MCF 10A (cell line): Measurements from ENCODE around the gene PRPF6. TPM values are rescaled to one million over a fixed set of nuclear protein-coding genes. Genes with fewer than 3 reads are reported as not detected.

Experiments used
- BruUV-seq: library from RNA; stranded (reverse); fragments of 400-500 nt; replicated peaks from 2 replicates; lab custom pipeline; 2021; lab: Mats Ljungman, UMichigan
- CTCF ChIA-PET: fragments of 300-600 bp; sonication (Branson Sonifier 250); formaldehyde crosslinking; extraction: SDS; loops from one replicate; lab custom pipeline; 2021; ENCODE audit warnings: antibody characterized with exemption, inconsistent platforms; lab: Yijun Ruan, JAX
- POLR2A ChIA-PET: fragments of 300-600, 350-650 bp; sonication (Branson Sonifier 250); formaldehyde crosslinking; extraction: SDS; loops from one replicate; lab custom pipeline; 2020; ENCODE audit warnings: antibody characterized with exemption, inconsistent platforms; lab: Yijun Ruan, JAX
- DNase-seq: peaks from one replicate; pipeline ENCODE4 v3.0.0-alpha.2; 2018; ENCODE audit not compliant: unreplicated experiment
- H3K27ac Mint-ChIP-seq: one replicate; pipeline ENCODE4 v1.8.0; 2022; ENCODE audit warnings: mild to moderate bottlenecking, low read depth, mixed read lengths; ENCODE audit not compliant: unreplicated experiment
- H3K27me3 Mint-ChIP-seq: one replicate; pipeline ENCODE4 v1.8.0; 2022; ENCODE audit warnings: mixed read lengths; ENCODE audit not compliant: insufficient read depth, unreplicated experiment
- H3K36me3 Mint-ChIP-seq: one replicate; pipeline ENCODE4 v1.8.0; 2022; ENCODE audit warnings: mild to moderate bottlenecking, moderate library complexity, mixed read lengths; ENCODE audit not compliant: insufficient read depth, unreplicated experiment
- H3K4me1 Mint-ChIP-seq: one replicate; pipeline ENCODE4 v1.8.0; 2022; ENCODE audit warnings: mixed read lengths; ENCODE audit not compliant: insufficient read depth, unreplicated experiment
- H3K4me3 Mint-ChIP-seq: one replicate; pipeline ENCODE4 v1.8.0; 2022; ENCODE audit warnings: mild to moderate bottlenecking, moderate library complexity, mixed read lengths; ENCODE audit not compliant: unreplicated experiment
- H3K9me3 Mint-ChIP-seq: one replicate; pipeline ENCODE4 v1.8.0; 2022; ENCODE audit warnings: mixed read lengths; ENCODE audit not compliant: unreplicated experiment
- intact Hi-C: fragments of 100-400 bp; cut with micrococcal nuclease; formaldehyde crosslinking; loops from 2 replicates; pipeline ENCODE4 v1.14.1; 2022
- total RNA-seq: library from RNA; stranded (reverse); gene quantifications from 2 replicates; pipeline ENCODE4 v1.2.3, GENCODE V29; 2022
- TF ChIP-seq, protein P1 (sequence below): fragments of 200-600 bp; IDR thresholded peaks from one replicate; pipeline ENCODE4 v1.8.0; 2022; ENCODE audit warnings: antibody characterized with exemption, mild to moderate bottlenecking; ENCODE audit not compliant: unreplicated experiment

Gene PRPF6
- total RNA-seq, 1 experiment from 2014 or later, result 70.9 TPM

DNA sequence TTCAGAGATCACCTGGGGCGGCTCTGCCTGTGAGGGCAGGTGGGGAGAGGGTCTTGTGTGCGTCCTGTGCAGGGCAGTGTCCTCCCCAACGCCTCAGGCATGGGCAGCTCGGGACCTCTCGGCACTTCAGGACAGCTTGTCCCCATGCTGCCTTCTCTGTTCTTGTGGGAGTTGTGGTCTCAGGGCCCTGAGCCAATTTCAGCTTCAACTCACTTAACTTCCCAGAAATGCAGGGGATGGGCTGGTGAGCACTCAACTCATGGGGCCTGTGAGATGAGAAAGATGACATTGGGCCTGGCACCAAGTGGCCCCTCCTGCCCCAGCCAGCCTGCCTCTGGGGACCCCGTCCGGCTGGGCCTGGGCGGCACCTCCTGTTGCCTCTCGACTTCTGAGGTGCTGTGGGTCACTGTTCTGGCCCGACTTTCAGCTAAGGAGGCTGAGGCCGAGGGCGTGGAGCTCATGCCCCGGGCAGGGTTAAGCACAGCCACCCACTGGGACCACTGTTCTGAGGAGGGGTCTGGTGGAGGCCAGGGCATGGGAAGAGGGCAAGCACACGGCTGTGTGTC is 91.6 kb downstream of the PRPF6 start:
- Mint-ChIP-seq H3K4me1 (no peaks in the 10 kb centered on the region), H3K36me3 (no peaks in the 10 kb centered on the region), H3K27ac (no peak overlapping the region), H3K27me3 (no peaks in the 10 kb centered on the region), H3K9me3 (no peaks in the 10 kb centered on the region), H3K4me3 (no peak overlapping the region)
- intact Hi-C loops, result no loop called here
- TF ChIP-seq, protein P1, sequence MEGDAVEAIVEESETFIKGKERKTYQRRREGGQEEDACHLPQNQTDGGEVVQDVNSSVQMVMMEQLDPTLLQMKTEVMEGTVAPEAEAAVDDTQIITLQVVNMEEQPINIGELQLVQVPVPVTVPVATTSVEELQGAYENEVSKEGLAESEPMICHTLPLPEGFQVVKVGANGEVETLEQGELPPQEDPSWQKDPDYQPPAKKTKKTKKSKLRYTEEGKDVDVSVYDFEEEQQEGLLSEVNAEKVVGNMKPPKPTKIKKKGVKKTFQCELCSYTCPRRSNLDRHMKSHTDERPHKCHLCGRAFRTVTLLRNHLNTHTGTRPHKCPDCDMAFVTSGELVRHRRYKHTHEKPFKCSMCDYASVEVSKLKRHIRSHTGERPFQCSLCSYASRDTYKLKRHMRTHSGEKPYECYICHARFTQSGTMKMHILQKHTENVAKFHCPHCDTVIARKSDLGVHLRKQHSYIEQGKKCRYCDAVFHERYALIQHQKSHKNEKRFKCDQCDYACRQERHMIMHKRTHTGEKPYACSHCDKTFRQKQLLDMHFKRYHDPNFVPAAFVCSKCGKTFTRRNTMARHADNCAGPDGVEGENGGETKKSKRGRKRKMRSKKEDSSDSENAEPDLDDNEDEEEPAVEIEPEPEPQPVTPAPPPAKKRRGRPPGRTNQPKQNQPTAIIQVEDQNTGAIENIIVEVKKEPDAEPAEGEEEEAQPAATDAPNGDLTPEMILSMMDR, result no peak
- DNase-seq, result no peak
- BruUV-seq, result no TSS peak
- POLR2A ChIA-PET, result interaction anchor here (0.7 to 1.9 kb wide), 2 partner anchors 10 to 25 kb away, joined by 3 to 6 read pairs; partner anchors contain the start of gene TCEA2
- CTCF ChIA-PET, result interaction anchor here (0.6 to 5.2 kb wide), 5 partner anchors 11 to 48 kb away, joined by 3 to 37 read pairs (median 3); partner anchors contain the start of gene LKAAEAR1

DNA sequence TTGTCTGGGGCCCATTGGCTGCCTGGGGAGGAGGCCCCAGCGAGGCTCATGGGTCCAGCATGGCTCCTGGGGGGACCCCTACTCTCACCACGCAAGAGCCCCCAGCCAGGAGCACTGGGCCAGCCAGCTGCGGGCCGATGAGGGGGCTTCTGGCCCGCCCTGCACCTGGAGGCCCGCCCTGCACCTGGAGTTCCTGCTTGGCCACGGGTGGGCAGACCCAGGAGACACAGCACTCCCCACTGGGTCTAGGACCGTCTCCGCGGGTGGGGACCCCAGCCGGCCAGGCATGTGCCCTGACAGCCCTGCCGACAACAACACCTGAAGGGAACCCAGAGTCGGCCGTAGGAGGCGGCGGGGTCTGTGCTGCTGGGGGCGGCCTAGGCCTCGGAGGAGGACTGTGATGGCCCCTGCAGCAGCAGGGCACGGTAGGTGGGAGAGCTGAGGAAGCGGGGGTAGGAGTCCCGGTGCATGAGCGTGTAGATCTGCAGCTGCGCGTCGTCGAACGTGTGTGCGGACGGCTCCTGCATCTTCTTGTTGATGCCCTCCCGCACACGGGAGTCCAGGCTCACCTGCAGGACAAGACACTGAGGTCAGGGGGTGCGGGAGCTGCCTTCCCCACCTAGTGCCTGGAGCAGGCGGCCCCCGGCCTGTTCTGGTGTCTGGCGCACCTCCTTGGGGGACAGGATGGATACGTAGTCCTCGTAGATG is 92.7 kb downstream of the PRPF6 start:
- Mint-ChIP-seq H3K36me3 (no peaks in the 10 kb centered on the region), H3K27ac (no peak overlapping the region), H3K4me3 (no peak overlapping the region), H3K4me1 (peaks cover 2% of the 10 kb centered on the region), H3K9me3 (no peaks in the 10 kb centered on the region), H3K27me3 (no peaks in the 10 kb centered on the region)
- ChIA-PET POLR2A (interaction anchor here (0.7 kb wide), 1 partner anchor 26 kb away, joined by 3 read pairs; no protein-coding TSS in a partner anchor), CTCF (interaction anchor here (0.6 to 1.3 kb wide), 8 partner anchors 10 to 120 kb away, joined by 3 to 8 read pairs (median 3); no protein-coding TSS in a partner anchor)
- no peak for DNase-seq
- intact Hi-C loops, result no loop called here
- BruUV-seq, result no TSS peak
- TF ChIP-seq, protein P1, result no peak

DNA sequence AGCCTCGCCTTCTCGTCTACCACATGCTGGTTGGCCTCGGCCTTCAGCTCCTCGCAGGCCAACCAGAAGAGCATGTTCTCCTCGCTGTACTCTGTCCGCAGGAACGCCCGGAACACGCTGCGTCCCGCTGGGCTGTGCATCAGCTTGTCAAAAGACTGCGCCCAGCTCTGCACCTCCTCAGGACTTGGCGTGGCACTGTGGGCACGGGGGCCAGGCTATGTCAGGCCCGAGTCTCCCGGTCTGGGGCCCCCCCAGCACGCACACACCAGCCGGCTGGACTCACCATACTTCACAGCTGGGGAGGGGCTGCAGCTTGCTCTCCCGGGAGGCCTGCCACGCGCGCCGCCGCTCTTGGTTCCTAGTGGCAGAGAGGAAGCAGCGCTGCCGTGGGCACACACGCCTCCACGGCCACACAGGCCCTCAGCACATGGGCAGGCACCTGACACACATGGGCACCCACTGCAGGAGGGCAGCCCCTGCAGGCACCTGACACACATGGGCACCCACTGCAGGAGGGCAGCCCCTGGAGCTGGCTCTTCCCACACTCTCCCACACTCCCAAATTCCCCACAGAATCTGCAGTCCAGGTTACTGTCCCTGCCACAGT is 93.4 kb downstream of the PRPF6 start:
- TF ChIP-seq, protein P1, result no peak
- H3K9me3 Mint-ChIP-seq, result no peaks in the 10 kb centered on the region
- no peak overlapping the region for H3K27ac Mint-ChIP-seq
- intact Hi-C loops, result no loop called here
- H3K4me1 Mint-ChIP-seq, result peaks cover 8% of the 10 kb centered on the region
- no peak overlapping the region for H3K4me3 Mint-ChIP-seq
- ChIA-PET POLR2A (no interaction called here), CTCF (interaction anchor here (0.6 to 1.3 kb wide), 7 partner anchors 9 to 119 kb away, joined by 3 to 8 read pairs (median 3); no protein-coding TSS in a partner anchor)
- no peaks in the 10 kb centered on the region for H3K36me3 Mint-ChIP-seq
- no peak for DNase-seq
- H3K27me3 Mint-ChIP-seq, result no peaks in the 10 kb centered on the region
- BruUV-seq, result no TSS peak

DNA sequence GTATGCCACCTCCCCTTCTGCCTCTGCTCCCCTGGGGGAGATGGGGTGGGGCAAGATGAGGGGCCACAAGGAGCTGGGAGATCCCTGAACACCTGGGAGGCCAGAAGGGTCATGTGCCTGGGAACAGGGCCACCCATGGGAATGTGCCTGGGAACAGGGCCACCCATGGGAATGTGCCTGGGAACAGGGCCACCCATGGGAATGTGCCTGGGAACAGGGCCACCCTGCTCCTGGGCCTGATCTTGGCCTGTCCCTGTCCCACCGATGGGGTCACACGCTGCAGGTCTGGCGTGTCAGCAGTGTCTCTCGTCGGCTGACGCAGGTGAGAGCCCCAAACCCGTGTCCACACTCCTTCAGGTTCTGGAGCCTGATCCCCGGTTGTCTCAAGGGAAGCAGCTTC is 94.0 kb downstream of the PRPF6 start:
- TF ChIP-seq, protein P1, result no peak
- no peak for DNase-seq
- ChIA-PET CTCF (interaction anchor here (0.9 to 1.0 kb wide), 2 partner anchors 21 to 538 kb away, joined by 4 read pairs; partner anchors contain the start of gene PTK6), POLR2A (interaction anchor here (0.7 kb wide), 1 partner anchor 94 kb away, joined by 5 read pairs; the partner anchor contains the start of gene PRPF6)
- Mint-ChIP-seq H3K4me3 (no peak overlapping the region), H3K36me3 (no peaks in the 10 kb centered on the region), H3K4me1 (peaks cover 8% of the 10 kb centered on the region), H3K27me3 (no peaks in the 10 kb centered on the region), H3K27ac (no peak overlapping the region), H3K9me3 (no peaks in the 10 kb centered on the region)
- intact Hi-C loops, result no loop called here
- no TSS peak for BruUV-seq
